Kidney (tissue), 14 donors: ENCODE data around the gene AGPAT1. TPM values are rescaled to one million over a fixed set of nuclear protein-coding genes. Genes with fewer than 3 reads are reported as not detected.

Experiments
- DNase-seq, 5 donors: peaks; one replicate each; pipeline ENCODE4 v3.0.0-alpha.2; 2013 to 2020
- FAIRE-seq: peaks from 2 replicates; lab custom pipeline; 2012; peaks lifted over from hg19 to GRCh38; lab: Jason Lieb, UNC
- H3K27ac ChIP-seq, 2 donors: one replicate each; pipeline ENCODE4 v1.7.0; 2013; ENCODE audit warnings: low read depth in 2 of 2, low read length in 2 of 2, inconsistent platforms in 1 of 2
- H3K27me3 ChIP-seq: one replicate; pipeline ENCODE4 v1.7.1; 2013; ENCODE audit warnings: low read length, inconsistent platforms; ENCODE audit not compliant: control insufficient read depth, insufficient read depth
- H3K36me3 ChIP-seq, 3 donors: one replicate each; pipeline versions ENCODE4 v1.7.0 to v1.7.1; 2013; ENCODE audit warnings: low read length in 3 of 3, control low read depth in 1 of 3, inconsistent platforms in 1 of 3; ENCODE audit not compliant: insufficient read depth in 3 of 3, control insufficient read depth in 2 of 3
- H3K4me1 ChIP-seq, 3 donors: one replicate each; pipeline versions ENCODE4 v1.7.0 to v1.7.1; 2013; ENCODE audit warnings: low read length in 3 of 3, inconsistent platforms in 1 of 3, low read depth in 1 of 3; ENCODE audit not compliant: control insufficient read depth in 2 of 3, insufficient read depth in 2 of 3
- H3K4me3 ChIP-seq, 3 donors: one replicate each; pipeline versions ENCODE4 v1.7.0 to v1.8.1; 2013; ENCODE audit warnings: low read length in 3 of 3, control low read depth in 1 of 3, inconsistent platforms in 1 of 3
- H3K9ac ChIP-seq, 3 donors: one replicate each; pipeline versions ENCODE4 v1.7.0 to v1.7.1; 2013; ENCODE audit warnings: low read length in 3 of 3, control low read depth in 1 of 3, inconsistent platforms in 1 of 3
- H3K9me3 ChIP-seq, 3 donors: one replicate each; pipeline versions ENCODE4 v1.7.0 to v1.7.1; 2013; ENCODE audit warnings: low read length in 3 of 3, control low read depth in 1 of 3, inconsistent platforms in 1 of 3; ENCODE audit not compliant: control insufficient read depth in 2 of 3, insufficient read depth in 1 of 3
- CTCF ChIP-seq: IDR thresholded peaks from 3 replicates; pipeline ENCODE4 v1.5.1; 2012; ENCODE audit warnings: mild to moderate bottlenecking, moderate library complexity, borderline replicate concordance; ENCODE audit not compliant: insufficient read depth; ENCODE audit errors: extremely low read depth
- intact Hi-C: fragments of 100-400 bp; cut with DNase I; formaldehyde crosslinking; loops from one replicate; pipeline ENCODE4 v1.11.1; 2022
- polyA plus RNA-seq: library from polyadenylated mRNA; stranded (reverse); fragments of 350-450 nt; fragmentation: Illumina TruSeq; extraction: RNeasy Lipid Tissue Mini Kit (QIAGEN cat#74804); gene quantifications from one replicate; pipeline ENCODE4 v1.2.3, GENCODE V29; 2014; ENCODE audit warnings: low read depth, low replicate concordance; ENCODE audit not compliant: insufficient read depth
- total RNA-seq: library from RNA; stranded (reverse); fragmentation: NEBNext Ultra II Directional; extraction: Animal tissue kit (Norgen Biotek cat#: 25700); gene quantifications from one replicate; pipeline ENCODE4 v1.2.1, GENCODE V29; 2021
- donor health status: control.
- donor health status: control.
- donor health status: control.
- donor health status: control.
- donor health status: control.
- donor health status: DM: yes; HTN: yes; CAD: no.
- donor health status: Normal renal cell carcinoma (clear cell type).

The AGPAT1 gene
- total and polyA plus RNA-seq, 2 donors from 2014 or later: 58.9 to 87.1 TPM

- TF ChIP-seq CTCF: no peak
- FAIRE-seq: no peak
- Histone ChIP-seq H3K36me3 (peaks cover 0 to 19% (median 12%) of the 10 kb centered on the region in 3 donors), H3K27me3 (no peaks in the 10 kb centered on the region), H3K9ac (no peak overlapping the region), H3K9me3 (no peaks in the 10 kb centered on the region), H3K4me3 (no peak overlapping the region), H3K27ac (no peak overlapping the region), H3K4me1 (no peaks in the 10 kb centered on the region)
- DNase-seq: peak in 1 of 5 donors; percentile 50
- intact Hi-C loops: no loop called here
Observed at GRCh38 chr6:32168807-32169591, 6.9 kb downstream of the AGPAT1 start.

- Histone ChIP-seq H3K27me3 (no peaks in the 10 kb centered on the region), H3K27ac (no peak overlapping the region), H3K4me1 (no peaks in the 10 kb centered on the region), H3K4me3 (no peak overlapping the region), H3K9ac (no peak overlapping the region), H3K9me3 (no peaks in the 10 kb centered on the region), H3K36me3 (peaks cover 0 to 19% (median 12%) of the 10 kb centered on the region in 3 donors)
- intact Hi-C loops: no loop called here
- FAIRE-seq (no peak), DNase-seq (peak in 1 of 5 donors; percentile 45)
- TF ChIP-seq CTCF: no peak
Observed at GRCh38 chr6:32168350-32168749, 7.5 kb downstream of the AGPAT1 start.

DNA sequence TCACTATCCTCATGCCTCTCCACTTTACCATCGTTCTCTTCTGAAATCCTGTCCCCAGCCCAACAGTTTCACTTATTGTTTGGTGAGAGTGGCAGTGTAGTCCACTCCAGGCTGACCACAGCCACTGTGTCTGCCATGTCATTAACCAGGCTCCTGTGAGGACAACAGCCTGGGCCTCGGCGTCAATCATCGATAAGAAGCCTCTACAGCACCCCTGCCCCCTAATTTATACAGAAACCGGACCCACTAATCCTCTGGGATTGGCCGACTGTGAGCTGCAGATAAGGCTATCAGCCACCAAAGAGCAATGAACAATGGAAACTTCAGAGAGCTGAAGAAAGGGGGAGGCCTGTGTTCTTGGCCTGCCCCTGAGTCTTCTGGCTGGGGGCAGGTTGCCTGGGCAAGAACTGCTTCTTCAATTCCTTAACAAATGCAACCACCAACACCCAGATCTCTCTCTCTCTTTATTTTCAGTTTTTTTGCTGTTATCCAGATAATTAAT, 8.1 kb downstream of the AGPAT1 start:
- Histone ChIP-seq H3K36me3 (peaks cover 0 to 19% (median 12%) of the 10 kb centered on the region in 3 donors), H3K4me1 (no peaks in the 10 kb centered on the region), H3K4me3 (no peak overlapping the region), H3K9ac (no peak overlapping the region), H3K27ac (no peak overlapping the region), H3K9me3 (no peaks in the 10 kb centered on the region), H3K27me3 (no peaks in the 10 kb centered on the region)
- FAIRE-seq: no peak
- DNase-seq: peak in 1 of 5 donors; percentile 11
- intact Hi-C loops: no loop called here
- no peak for TF ChIP-seq CTCF
